ENCODE results near the gene PDHX. TPM values are rescaled to one million over a fixed set of nuclear protein-coding genes. Genes with fewer than 3 reads are reported as not detected.

The PDHX gene
- total RNA-seq, 1 experiment from 2014 or later: 43.4 TPM

- no peak for TF ChIP-seq IRF2 (CRISPR knock-in tag; IDR thresholded peaks at IDR 0.05; ENCODE audit: borderline replicate concordance, low read depth)
- no peak for TF ChIP-seq ZNF512 (CRISPR knock-in tag; IDR thresholded peaks at IDR 0.05; ENCODE audit: borderline replicate concordance)
- TF ChIP-seq ZBTB21 (CRISPR knock-in tag; IDR thresholded peaks at IDR 0.05; ENCODE audit: borderline replicate concordance): no peak
Observed at GRCh38 chr11:35038211-35038928, 122.0 kb downstream of the PDHX start (continued).

GRCh38 chr11:35039076-35039475 is 122.7 kb downstream of the PDHX start:
- Mint-ChIP-seq H3K4me1 (no peaks in the 10 kb centered on the region), H3K36me3 (no peaks in the 10 kb centered on the region), H3K9me3 (no peaks in the 10 kb centered on the region), H3K4me3 (no peak overlapping the region), H3K27me3 (ENCODE audit: low read depth) (peaks cover under 1% of the 10 kb centered on the region; the same call in 1 of the 2 replicates), H3K27ac (no peak overlapping the region)
- POLR2A ChIA-PET: no interaction called here
- CTCF ChIA-PET: no interaction called here
- DNase-seq (ENCODE audit: low spot score) (no peak), ATAC-seq (no peak)
- TF ChIP-seq MLX (CRISPR knock-in tag; IDR thresholded peaks at IDR 0.05) (no peak), E2F1 (CRISPR knock-in tag; IDR thresholded peaks at IDR 0.05) (no peak), ATF3 (CRISPR knock-in tag; conservative IDR thresholded peaks at IDR 0.05) (no peak)

GRCh38 chr11:35040221-35040942 is 124.0 kb downstream of the PDHX start:
- ATAC-seq: no peak

GRCh38 chr11:35041070-35041554 is 124.7 kb downstream of the PDHX start:
- DNase-seq (ENCODE audit: low spot score) (no peak), ATAC-seq (no peak)
- POLR2A ChIA-PET: no interaction called here
- no peaks in the 10 kb centered on the region for H3K4me1 Mint-ChIP-seq
- H3K27ac Mint-ChIP-seq: no peak overlapping the region
- TF ChIP-seq ZBTB43 (CRISPR knock-in tag; IDR thresholded peaks at IDR 0.05) (no peak), ZNF671 (CRISPR knock-in tag; IDR thresholded peaks at IDR 0.05) (no peak), ERG (CRISPR knock-in tag; IDR thresholded peaks at IDR 0.05) (no peak), E2F4 (CRISPR knock-in tag; IDR thresholded peaks at IDR 0.05; ENCODE audit: borderline replicate concordance, low read depth) (no peak), ZNF121 (CRISPR knock-in tag; IDR thresholded peaks at IDR 0.05) (no peak), ARID4B (CRISPR knock-in tag; IDR thresholded peaks at IDR 0.05; ENCODE audit: borderline replicate concordance) (no peak), CREB1 (CRISPR knock-in tag; IDR thresholded peaks at IDR 0.05) (no peak)
- no peaks in the 10 kb centered on the region for H3K9me3 Mint-ChIP-seq
- H3K4me3 Mint-ChIP-seq: no peak overlapping the region
- CTCF ChIA-PET: interaction anchor here (1.1 kb wide), 1 partner anchor 265 kb away, joined by 3 read pairs; no protein-coding TSS in a partner anchor
- no peaks in the 10 kb centered on the region for H3K36me3 Mint-ChIP-seq
- peaks cover 3% of the 10 kb centered on the region; the same call in 1 of the 2 replicates for H3K27me3 Mint-ChIP-seq (ENCODE audit: low read depth)

More at GRCh38 chr11:35040221-35040942, 124.0 kb downstream of the PDHX start:
- no peaks in the 10 kb centered on the region for H3K4me1 Mint-ChIP-seq
- H3K4me3 Mint-ChIP-seq: no peak overlapping the region
- peaks cover 3% of the 10 kb centered on the region; the same call in 1 of the 2 replicates for H3K27me3 Mint-ChIP-seq (ENCODE audit: low read depth)
- POLR2A ChIA-PET: no interaction called here
- TF ChIP-seq ELF4 (CRISPR knock-in tag; IDR thresholded peaks at IDR 0.05; ENCODE audit: low read depth) (no peak), FOXP1 (CRISPR knock-in tag; IDR thresholded peaks at IDR 0.05; ENCODE audit: borderline replicate concordance) (no peak), NFATC4 (CRISPR knock-in tag; IDR thresholded peaks at IDR 0.05) (no peak), EMX1 (CRISPR knock-in tag; IDR thresholded peaks at IDR 0.05) (no peak), ZNF219 (CRISPR knock-in tag; IDR thresholded peaks at IDR 0.05; ENCODE audit: borderline replicate concordance) (no peak), TP53 (CRISPR knock-in tag; IDR thresholded peaks at IDR 0.05) (no peak)
- H3K27ac Mint-ChIP-seq: no peak overlapping the region
- CTCF ChIA-PET: interaction anchor here (1.1 kb wide), 1 partner anchor 265 kb away, joined by 3 read pairs; no protein-coding TSS in a partner anchor
- H3K36me3 Mint-ChIP-seq: no peaks in the 10 kb centered on the region
- DNase-seq (ENCODE audit: low spot score): no peak
- H3K9me3 Mint-ChIP-seq: no peaks in the 10 kb centered on the region
